ENCODE measurements around the gene BRSK2.

BRSK2 gene

DNA sequence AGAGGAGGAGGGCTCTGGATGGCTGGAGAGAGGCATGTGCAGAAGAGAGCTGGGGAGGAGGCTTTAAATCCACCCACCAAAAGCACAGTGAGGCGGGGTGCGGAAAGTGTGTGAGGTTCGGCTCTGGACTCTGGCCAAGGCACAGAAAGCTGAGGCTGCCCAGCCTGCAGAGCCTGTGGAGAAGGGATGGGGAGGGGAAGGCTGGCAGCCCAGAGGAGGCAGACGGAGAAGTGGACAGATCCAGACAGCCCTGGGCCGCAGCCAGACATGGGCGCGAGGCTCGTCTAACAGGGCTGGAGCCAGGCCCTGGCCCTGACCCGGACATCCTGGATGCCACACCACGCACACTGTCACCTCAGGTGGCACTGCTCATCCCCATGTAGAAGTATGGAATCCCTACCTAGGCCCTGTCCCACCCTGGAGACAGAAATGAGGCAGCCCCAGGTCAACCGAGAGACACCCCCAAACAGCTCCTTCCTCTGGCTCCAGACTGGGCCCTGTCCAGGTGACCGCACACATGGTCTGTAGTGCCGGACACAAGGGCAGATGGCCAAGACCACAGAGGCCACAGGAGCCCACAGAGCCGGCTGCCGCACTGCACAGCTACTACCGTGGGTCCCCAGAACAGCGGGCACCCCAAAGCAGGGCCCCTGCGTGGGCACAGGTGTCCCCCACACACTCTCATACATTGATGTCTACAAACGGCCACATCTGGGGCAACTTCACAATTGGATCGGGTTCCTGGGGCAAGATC lies 113.4 kb downstream of the BRSK2 start:
- TF ChIP-seq, protein P1, sequence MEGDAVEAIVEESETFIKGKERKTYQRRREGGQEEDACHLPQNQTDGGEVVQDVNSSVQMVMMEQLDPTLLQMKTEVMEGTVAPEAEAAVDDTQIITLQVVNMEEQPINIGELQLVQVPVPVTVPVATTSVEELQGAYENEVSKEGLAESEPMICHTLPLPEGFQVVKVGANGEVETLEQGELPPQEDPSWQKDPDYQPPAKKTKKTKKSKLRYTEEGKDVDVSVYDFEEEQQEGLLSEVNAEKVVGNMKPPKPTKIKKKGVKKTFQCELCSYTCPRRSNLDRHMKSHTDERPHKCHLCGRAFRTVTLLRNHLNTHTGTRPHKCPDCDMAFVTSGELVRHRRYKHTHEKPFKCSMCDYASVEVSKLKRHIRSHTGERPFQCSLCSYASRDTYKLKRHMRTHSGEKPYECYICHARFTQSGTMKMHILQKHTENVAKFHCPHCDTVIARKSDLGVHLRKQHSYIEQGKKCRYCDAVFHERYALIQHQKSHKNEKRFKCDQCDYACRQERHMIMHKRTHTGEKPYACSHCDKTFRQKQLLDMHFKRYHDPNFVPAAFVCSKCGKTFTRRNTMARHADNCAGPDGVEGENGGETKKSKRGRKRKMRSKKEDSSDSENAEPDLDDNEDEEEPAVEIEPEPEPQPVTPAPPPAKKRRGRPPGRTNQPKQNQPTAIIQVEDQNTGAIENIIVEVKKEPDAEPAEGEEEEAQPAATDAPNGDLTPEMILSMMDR (IDR thresholded peaks at IDR 0.05; ENCODE audit: control insufficient read depth, insufficient read depth, low read depth, low read length, missing control alignments): no peak
- DNase-seq (ENCODE audit: low read depth): no peak
- no peak overlapping the region for H3K4me3 ChIP-seq (ENCODE audit: control insufficient read depth, low read depth, low read length)

DNA sequence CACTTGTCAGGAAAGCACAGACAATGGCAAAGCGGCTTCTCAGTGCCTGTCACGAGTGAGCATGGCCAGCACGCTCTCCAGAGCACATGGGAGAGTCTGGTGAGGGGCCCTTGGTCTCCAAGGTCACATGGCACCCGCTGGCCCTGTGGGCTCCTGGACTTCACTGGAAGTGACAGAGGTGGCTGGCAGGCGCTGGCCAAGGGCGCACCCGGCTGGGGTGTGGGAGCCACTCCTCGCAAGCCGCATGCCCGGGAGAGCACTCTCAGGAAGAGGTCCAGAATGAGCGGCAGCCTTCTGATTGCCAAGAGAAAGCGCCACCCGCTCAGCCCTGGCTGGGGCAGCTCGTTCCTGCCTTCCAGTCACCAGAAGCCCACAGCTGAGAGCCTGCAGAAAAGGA lies 114.0 kb downstream of the BRSK2 start:
- TF ChIP-seq, protein P1 (IDR thresholded peaks at IDR 0.05; ENCODE audit: control insufficient read depth, insufficient read depth, low read depth, low read length, missing control alignments): no peak
- H3K4me3 ChIP-seq (ENCODE audit: control insufficient read depth, low read depth, low read length): no peak overlapping the region
- no peak for DNase-seq (ENCODE audit: low read depth)

DNA sequence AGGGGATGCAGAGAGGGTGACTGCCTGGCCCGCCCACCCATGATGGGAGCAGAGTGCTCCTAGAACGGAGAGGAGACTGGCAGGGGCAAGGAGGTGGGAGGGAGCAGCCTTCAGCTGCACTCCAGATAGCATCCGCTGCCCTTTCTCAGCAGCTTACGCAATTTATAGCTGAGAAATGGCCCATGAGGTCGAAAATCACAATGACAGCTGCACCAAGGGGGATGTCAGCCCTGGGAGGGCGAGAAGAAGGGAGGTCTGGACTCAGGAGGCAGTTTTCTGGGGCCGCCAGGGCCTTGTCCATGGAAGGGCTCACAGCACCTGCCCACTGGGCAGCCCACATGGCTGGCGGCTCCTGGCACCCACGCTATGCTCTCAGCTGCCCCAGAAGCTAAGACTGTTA lies 114.4 kb downstream of the BRSK2 start:
- TF ChIP-seq, protein P1 (IDR thresholded peaks at IDR 0.05; ENCODE audit: control insufficient read depth, insufficient read depth, low read depth, low read length, missing control alignments): no peak
- H3K4me3 ChIP-seq (ENCODE audit: control insufficient read depth, low read depth, low read length): no peak overlapping the region
- no peak for DNase-seq (ENCODE audit: low read depth)

DNA sequence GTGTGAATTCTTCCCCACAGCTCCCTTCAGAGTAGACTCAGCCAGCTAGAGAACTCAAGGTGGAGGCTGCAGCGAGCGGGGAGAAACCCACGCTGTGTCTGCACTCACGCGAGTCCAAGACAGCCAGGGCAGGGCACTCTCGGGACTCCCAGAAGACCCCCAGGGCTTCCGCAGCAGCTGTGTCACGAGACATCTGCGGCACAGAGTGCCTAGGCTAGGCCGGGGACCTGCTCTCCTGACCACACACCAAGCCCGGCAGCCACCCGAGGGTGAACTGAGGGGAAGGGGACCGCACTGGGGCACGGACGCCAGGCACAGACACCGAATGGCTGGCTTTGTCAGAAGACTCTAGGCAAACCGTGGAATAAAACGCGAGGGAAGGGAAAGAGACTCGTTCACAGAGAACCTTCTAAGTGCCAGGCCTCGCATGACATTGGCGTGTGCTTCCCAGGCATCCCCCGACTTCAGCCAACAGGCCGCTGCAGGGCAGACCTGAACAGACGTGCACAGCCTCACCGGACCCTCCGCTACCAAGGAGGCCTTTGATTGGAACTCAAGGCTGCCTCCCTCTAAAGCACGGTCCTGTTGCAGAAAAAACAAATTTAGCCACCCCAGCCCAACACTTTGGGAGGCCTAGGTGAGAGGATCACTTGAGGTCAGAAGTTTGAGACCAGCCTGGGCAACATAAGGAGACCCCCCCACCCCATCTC lies 115.0 kb downstream of the BRSK2 start:
- TF ChIP-seq, protein P1 (IDR thresholded peaks at IDR 0.05; ENCODE audit: control insufficient read depth, insufficient read depth, low read depth, low read length, missing control alignments): no peak
- H3K4me3 ChIP-seq (ENCODE audit: control insufficient read depth, low read depth, low read length): no peak overlapping the region
- DNase-seq (ENCODE audit: low read depth): no peak

DNA sequence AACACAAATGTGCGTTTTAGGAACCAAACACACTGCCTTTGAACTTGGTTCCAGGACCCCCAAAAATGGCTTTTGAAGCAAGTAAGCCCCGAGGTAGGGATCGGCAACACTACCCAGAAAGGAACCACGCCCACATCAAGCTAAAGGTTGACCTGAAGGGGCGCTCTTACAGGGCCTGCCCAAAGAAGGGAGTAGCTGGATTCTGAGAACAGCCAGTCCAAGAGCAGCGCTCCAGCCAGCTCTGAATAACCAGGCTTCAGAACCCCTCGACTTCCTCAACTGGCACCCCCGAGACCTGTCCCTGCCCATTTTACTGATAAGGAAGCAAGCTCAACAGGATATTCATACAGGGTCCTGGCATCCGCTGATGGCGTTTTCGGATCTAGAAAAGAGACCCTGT lies 115.7 kb downstream of the BRSK2 start:
- no peak overlapping the region for H3K4me3 ChIP-seq (ENCODE audit: control insufficient read depth, low read depth, low read length)
- TF ChIP-seq, protein P1 (IDR thresholded peaks at IDR 0.05; ENCODE audit: control insufficient read depth, insufficient read depth, low read depth, low read length, missing control alignments): no peak
- DNase-seq (ENCODE audit: low read depth): no peak

DNA sequence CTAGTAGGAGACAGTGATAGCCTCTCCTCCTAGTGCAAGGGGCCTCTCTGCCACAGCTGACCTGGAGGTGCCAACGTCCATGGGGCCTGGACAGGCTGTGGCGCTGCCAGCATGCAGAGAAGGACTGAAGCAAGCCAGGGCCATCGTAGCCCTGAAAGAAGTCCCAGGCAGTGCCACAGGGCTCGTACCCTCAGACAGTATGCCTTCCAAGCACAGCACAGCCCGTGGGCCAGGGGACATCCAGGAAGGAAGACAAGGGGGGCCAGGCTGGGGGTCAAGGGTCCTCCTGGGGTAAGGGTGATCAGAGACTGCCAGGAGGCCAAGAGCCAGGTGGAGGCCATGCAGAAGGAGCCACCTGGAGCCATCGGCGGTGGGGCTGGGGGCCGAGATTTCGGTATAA lies 117.2 kb downstream of the BRSK2 start:
- DNase-seq (ENCODE audit: low read depth): no peak
- H3K4me3 ChIP-seq (ENCODE audit: control insufficient read depth, low read depth, low read length): no peak overlapping the region
- TF ChIP-seq, protein P1 (IDR thresholded peaks at IDR 0.05; ENCODE audit: control insufficient read depth, insufficient read depth, low read depth, low read length, missing control alignments): no peak
